ENCODE measurements around the gene DCST2. TPM values are rescaled to one million over a fixed set of nuclear protein-coding genes. Genes with fewer than 3 reads are reported as not detected.

DCST2 gene
- total and polyA plus RNA-seq, 11 donors, result 0.14 to 0.65 (median 0.35) TPM; not detected in 1

DNA sequence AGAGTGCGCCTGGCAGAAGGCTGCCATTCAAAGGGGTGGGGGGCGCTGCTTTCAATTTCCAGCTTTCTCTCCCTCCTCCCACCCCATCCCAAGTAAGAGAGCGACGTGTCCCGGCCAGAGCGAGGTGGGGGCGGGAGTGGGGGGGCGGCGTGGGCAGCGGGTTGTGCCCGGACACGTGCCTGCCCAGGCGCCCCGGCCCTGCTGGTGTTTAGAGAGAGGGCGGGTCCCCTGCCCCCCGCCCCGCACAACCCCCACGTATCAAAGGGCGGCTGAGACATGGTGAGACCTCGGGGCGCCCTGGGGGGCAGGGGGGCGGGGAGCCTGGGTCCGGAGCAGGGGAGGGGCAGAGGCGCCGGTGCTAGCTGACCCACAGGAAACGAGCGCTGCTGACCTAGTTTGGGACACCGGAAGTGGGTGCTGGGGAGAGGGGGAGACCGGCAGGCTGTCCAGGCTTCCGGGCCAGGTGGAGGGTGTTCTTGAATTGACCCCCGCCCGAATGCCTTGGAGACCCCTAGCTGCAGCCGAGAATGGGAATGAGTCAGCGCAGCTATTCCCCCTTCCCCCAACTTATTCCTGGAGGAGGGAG lies 29.7 kb downstream of the DCST2 start:
- Histone ChIP-seq H3K27ac (peak overlapping the region; percentile 77 to 98 (median 95)), H3K4me3 (peak overlapping the region; percentile 70 to 96 (median 84)), H3K9me3 (no peaks in the 10 kb centered on the region), H3K27me3 (no peaks in the 10 kb centered on the region), H3K4me1 (peaks cover 5 to 74% (median 60%) of the 10 kb centered on the region in 12 donors), H3K36me3 (no peaks in the 10 kb centered on the region)
- ATAC-seq, result peak in 2 of 4 donors; percentile 4 to 21
- TF ChIP-seq, protein P1, sequence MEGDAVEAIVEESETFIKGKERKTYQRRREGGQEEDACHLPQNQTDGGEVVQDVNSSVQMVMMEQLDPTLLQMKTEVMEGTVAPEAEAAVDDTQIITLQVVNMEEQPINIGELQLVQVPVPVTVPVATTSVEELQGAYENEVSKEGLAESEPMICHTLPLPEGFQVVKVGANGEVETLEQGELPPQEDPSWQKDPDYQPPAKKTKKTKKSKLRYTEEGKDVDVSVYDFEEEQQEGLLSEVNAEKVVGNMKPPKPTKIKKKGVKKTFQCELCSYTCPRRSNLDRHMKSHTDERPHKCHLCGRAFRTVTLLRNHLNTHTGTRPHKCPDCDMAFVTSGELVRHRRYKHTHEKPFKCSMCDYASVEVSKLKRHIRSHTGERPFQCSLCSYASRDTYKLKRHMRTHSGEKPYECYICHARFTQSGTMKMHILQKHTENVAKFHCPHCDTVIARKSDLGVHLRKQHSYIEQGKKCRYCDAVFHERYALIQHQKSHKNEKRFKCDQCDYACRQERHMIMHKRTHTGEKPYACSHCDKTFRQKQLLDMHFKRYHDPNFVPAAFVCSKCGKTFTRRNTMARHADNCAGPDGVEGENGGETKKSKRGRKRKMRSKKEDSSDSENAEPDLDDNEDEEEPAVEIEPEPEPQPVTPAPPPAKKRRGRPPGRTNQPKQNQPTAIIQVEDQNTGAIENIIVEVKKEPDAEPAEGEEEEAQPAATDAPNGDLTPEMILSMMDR (IDR thresholded peaks at IDR 0.05), result no peak
- TF ChIP-seq POLR2A (IDR thresholded peaks at IDR 0.05), result no peak
- intact Hi-C loops (cut with DNase I), result loop anchor here in 5 of 10 donors (2.0 to 5.0 kb wide), 5 partner anchors 13 to 67 kb away; partner anchors contain the start of genes ADAM15 (in 4 of the 5), PMVK (in 1 of the 5) and PYGO2 (in 1 of the 5)
- DNase-seq, result peak; percentile 80 to 89 (median 85)
- 1 to 2% (median 1%) methylated on average over 26 to 34 of the region's 34 CpGs for WGBS, 4 donors

DNA sequence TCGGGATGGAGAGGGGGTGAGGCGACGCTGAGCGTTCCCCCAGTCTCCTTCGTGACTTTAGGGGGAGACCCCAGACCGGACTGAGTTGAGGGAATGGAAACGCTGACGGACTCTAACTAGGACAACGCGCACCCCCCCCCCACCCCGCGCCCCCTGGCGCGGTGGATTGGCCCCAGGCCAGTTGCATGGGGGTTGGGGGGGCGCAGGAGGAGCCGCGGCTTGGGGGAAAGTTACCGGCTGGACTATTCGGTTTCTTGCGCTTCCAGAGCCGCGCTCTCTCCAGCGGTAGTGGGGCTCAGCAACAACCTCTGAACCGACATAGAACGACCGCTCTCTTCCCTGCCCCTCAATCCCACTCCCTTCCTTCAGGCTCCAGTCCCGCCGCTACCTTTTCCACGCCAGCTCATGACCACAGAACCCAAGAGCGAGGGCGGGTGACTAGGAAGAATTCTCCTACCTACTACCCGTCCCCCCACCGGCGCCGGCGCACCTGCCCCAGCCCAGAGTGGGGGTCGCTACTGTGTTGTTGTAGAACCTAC lies 30.3 kb downstream of the DCST2 start:
- H3K9me3 ChIP-seq, result no peaks in the 10 kb centered on the region
- peaks cover 5 to 73% (median 56%) of the 10 kb centered on the region in 12 donors for H3K4me1 ChIP-seq
- DNase-seq, result peak in 2 of 5 donors; percentile 46 to 52
- no peak for ATAC-seq
- TF ChIP-seq, protein P1 (IDR thresholded peaks at IDR 0.05), result no peak
- TF ChIP-seq POLR2A (IDR thresholded peaks at IDR 0.05), result no peak
- H3K36me3 ChIP-seq, result no peaks in the 10 kb centered on the region
- intact Hi-C loops (cut with DNase I), result loop anchor here in 5 of 10 donors (2.0 to 5.0 kb wide), 5 partner anchors 14 to 66 kb away; partner anchors contain the start of genes ADAM15 (in 4 of the 5), PMVK (in 1 of the 5) and PYGO2 (in 1 of the 5)
- H3K27me3 ChIP-seq, result no peaks in the 10 kb centered on the region
- H3K4me3 ChIP-seq, result peak overlapping the region; percentile 70 to 96 (median 84)
- H3K27ac ChIP-seq, result peak overlapping the region; percentile 77 to 98 (median 95)
- WGBS, 4 donors, result 0 to 1% (median 1%) methylated on average over 26 to 37 of the region's 37 CpGs

DNA sequence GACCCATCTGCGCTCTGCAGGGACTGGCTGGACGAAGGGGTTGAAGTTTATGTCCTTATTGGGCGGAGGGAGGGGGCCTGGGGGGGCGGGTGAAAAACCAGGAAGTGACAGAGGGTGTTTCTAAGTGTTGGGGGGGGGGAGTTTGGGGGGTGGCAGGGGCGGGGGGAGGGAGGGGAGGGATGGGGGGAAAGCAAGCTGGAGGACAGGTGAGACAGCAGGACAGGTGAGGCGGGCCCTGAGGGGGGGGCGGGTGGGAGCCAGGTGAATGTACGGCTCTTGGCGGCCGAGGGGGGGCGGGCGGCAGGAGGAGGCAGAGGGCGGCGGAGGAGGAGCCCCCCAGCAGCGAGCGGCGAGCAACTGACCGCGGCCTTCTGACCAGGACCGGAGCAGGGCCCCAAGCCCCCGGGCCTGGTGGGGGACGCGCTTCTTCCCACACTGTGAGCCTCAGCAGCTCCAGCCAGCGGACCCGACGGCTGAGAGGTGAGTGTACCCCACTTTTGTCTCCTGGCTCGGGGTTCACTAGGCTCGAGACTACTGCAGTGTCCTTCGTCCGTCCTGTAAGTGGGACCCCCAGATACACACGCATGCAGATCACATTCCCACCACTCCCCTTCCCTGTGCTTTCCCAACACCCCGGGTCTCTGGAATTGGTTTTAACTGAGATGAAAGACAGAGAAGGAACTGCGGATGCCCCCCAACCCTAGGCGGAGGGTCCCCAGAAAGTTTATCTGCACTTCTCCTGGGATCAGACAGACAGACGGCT lies 30.9 kb downstream of the DCST2 start, which contains the start of gene ZBTB7B:
ZBTB7B (plus strand) TSS at position 339 of the 763 bp plus-strand sequence. CDS start 11,859 bp downstream, outside the sequence.
- Histone ChIP-seq H3K27me3 (no peaks in the 10 kb centered on the region), H3K36me3 (no peaks in the 10 kb centered on the region), H3K27ac (peak within 1 kb of the TSS; percentile 77 to 98 (median 96)), H3K4me3 (peak within 1 kb of the TSS; percentile 70 to 96 (median 84)), H3K4me1 (peaks cover 5 to 66% (median 50%) of the 10 kb centered on the region in 12 donors), H3K9me3 (no peaks in the 10 kb centered on the region)
- peak in 3 of 5 donors; percentile 36 to 77 (median 60) for DNase-seq
- intact Hi-C loops (cut with DNase I), result loop anchor here in 5 of 10 donors (1.0 to 5.0 kb wide), 6 partner anchors 14 to 66 kb away; partner anchors contain the start of genes ADAM15 (in 4 of the 5), CKS1B (in 2 of the 5), PMVK (in 1 of the 5) and PYGO2 (in 1 of the 5)
- peak; percentile 2 to 14 (median 5) for ATAC-seq
- 0 to 1% (median 0%) methylated on average over 25 to 35 of the region's 35 CpGs for WGBS, 4 donors
- TF ChIP-seq POLR2A (IDR thresholded peaks at IDR 0.05), result no peak
- TF ChIP-seq, protein P1 (IDR thresholded peaks at IDR 0.05), result no peak

All from heart left ventricle (tissue), 16 donors.